Stimulated activated CD4-positive, alpha-beta T cell treated with anti-CD3 and anti-CD28 coated beads, Interleukin-15, amount 100 ng/mL, for 48 hours (primary cell): Measurements from ENCODE around the gene GRIK1.

Experiments used
- DNase-seq, 2 donors: peaks; one replicate each; pipeline ENCODE4 v3.0.0-alpha.2; 2020; ENCODE audit warnings: low read depth in 2 of 2

GRIK1 gene

DNA sequence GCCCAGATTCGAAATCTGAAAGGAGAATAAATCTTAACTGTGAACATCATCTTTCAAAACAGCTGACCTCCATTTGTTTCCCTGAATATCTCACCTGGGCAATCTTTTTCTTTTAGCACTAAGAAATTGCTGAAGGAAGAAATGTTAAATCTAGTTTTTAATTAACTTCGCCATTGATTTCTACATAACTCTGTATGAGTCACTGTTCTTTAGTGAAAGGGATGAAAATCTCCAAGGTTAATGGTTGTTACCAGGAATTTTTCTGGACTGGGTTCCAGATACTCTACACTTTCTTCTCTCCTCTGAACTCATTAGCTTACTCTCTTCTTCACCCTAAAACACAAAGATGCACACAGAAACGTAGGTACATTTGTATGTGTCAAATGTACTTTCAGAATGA, 405.3 kb downstream of the GRIK1 start:
- no peak for DNase-seq

DNA sequence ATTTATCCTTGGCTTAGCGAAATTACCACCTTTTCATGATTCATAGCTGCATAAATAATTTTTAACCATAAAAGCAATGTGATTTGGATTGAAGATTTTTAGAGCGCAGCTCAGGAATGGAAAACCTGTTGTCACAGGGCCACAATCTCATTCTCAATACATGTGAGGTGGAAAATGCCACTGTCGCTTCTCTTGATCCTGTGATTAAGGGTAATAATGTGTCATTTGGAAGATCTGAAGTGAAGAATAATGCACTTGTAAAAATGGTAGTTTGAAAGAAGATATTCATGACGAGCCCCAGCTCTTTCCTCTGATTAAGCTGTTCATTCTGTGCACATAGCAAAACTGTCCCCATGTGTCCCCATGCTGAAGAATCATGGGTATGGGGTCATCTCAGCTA, 410.7 kb downstream of the GRIK1 start:
- no peak for DNase-seq

DNA sequence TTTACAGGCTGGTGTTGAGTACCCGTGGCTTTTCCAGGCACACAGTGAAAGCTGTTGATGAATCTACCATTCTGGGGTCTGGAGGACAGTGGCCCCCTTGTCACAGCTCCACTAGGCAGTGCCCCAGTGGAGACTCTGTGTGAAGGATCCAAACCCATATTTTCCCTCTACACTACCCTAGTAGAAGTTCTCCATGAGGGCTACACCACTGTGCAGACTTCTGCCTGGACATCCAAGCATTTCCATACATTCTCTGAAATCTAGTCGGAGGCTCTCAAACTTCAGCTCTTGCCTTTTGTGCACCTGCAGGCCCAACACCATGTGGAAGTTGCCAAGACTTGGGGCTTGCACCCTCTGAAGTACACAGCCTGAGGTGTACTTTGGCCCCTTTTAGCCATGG, 413.3 kb downstream of the GRIK1 start:
- no peak for DNase-seq

DNA sequence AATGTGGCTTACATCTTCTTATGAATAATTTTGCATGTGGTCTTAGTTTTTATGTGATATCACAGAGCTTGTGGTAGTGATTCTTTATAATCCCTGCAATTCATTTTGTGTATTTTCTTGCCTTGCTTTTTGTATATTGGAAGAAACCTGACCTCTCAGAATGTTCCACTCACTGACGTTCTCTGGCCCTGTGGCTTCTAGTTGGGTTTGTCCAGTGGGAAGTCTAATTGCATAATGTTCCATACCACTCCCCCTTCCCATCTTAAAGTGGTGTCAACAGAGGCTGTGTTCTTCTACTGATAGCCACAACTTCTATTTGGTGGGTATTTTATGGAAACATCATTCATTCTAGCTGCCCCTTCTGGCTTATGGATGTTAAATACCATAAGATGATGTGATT, 415.7 kb downstream of the GRIK1 start:
- no peak for DNase-seq

DNA sequence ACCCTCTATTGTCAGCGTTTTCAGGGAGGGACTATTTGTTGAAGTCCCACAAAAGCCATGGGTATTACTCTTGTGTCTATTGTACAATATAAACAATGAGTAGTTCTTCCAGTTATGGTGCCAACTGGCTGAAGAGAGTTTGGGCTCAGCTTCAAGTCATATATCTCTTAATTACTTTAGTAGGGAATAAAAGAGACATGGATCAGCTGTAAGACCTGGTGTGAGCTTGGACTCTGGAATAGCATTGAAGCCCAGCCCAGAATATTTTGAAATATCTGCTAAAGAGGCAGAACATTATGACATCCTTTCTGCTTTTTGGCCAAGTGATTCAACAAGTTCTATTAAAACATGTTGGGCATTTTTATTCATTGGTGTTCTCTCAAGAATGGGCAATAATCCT, 416.1 kb downstream of the GRIK1 start:
- DNase-seq = no peak

DNA sequence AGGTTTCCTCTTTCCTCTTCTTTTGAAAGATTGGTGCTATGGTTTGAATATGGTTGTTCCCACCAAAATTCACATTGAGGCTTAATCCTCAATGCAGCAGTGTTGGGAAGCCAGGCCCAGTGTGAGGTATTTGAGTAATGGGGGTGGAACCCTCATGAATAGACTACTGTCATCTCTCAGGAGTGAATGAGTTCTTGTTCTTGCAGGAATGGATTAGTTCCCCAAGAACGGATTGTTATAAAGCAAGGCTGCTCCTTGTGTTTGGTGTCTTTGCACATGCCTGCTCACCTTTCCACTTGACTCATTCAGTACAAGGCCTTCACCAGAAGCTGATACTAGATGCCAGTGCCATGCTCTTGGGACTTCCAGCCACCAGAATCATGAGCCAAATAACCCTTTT, 417.9 kb downstream of the GRIK1 start:
- no peak for DNase-seq

DNA sequence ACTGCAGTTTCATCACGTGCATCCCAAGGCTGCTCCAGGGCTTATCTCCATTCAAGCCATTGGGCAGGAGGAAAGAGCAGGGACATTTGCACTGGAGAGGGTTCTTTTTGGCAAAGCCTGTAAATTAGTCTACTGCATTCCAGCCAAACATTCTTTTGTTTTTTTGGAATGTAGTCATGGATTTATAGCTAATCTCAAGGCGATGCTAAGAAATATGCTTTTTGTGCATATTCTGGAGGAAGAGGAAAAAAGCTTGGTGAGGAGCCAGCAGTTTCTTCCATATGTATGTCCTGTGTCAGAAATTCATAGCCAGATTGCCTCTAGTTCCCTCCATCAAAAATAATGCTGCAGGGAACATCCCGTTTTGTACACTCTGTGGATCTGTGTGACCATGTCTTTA, 419.6 kb downstream of the GRIK1 start:
- DNase-seq = no peak

DNA sequence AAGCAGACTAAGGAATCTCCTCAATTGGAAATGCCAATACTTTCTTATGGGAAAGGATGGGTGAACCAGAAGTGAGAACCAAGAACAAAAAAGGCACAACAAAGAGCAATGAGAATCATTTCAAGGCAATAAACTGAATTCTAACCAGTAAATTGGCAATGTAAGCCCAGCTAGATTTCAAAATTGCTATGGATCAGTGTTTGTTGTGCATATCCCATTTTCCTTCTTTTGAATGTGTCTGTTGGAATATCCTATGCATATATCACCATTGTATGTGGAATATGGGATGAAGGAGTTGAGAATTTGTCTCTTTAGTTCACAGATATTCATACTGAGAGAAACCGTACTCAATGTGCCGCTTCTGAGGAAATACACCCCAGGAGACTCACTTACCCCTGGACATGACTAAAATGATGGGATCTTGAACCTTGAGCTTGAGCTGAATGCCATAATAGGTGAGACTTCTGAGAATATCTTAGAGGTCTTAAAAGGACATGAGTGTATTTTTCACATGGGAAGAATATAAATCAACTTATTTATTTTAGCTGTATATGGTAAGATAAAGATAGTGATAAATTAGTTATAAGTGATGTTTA, 425.0 kb downstream of the GRIK1 start:
- DNase-seq = no peak

DNA sequence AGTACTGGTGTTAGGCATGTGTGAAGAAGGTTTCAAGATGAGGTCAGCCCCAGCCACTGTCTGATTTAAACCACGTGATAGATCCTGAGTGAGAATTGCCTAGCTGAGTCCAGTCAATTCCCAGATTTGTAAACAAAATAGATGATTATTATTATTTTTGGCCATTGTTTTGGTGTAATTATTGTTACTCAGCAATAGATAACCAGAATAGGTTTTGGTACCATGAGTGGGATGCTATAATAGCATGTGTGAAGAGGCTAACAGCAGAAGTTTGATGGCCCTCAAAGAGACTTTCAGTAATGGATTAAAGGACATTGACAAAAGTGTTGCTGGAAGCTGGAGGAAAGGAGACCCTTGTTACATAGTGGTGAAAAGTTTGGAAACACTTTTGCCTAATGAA, 426.3 kb downstream of the GRIK1 start:
- no peak for DNase-seq

DNA sequence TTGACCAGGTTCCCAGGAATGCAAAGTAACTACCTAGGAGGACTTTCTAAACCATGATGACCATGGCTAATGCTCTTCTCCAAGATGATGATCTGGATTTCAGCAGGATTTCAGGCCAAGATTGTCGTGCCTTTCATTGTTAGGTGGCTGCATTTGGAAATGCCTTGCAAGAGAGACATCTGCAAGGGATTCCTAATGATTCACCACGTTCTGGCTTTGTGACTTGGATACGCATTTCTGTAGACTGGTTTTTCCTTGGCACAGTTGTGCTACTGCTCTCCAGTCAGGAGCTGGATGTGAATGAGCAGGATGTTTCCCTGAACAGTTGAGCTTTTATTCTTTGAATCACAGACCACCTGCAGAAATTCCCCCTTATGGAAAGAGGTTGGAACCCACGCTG, 428.7 kb downstream of the GRIK1 start:
- no peak for DNase-seq

DNA sequence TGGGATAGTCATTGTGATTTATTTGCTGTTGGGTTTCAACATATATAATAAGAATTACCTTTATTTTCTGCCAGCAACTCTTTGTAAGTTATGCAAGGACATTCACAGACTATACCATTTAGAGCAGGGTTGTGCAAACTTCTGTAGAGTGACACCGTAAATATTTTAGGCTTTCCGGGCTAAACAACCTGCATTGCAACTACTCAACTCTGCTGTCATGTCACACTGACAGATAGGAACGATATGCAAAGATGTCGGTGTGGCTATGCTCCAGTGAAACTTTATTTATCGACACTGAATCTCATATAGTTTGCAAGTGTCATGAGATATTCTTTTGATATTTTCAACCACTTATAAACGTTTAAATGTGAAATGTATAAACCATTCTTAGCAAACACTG, 430.7 kb downstream of the GRIK1 start:
- no peak for DNase-seq

DNA sequence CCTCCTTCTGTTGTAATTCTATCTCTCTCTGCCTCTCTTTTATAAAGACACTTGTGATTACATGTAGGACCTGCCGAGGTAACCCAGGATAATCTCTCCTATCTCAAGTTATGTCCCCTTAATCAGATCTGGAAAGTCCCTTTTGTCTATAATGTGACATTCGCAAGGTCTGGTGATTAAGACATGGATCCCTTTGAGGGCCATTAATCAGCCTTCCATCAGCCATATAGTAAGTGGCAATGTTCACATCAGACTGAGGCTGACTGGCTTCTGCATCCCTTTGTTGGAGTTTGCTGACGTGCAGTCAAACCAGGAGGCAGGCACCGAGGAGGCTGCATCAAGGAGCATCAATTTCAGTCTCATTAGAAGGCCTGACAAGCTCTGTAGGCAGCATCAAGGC, 431.5 kb downstream of the GRIK1 start:
- no peak for DNase-seq

DNA sequence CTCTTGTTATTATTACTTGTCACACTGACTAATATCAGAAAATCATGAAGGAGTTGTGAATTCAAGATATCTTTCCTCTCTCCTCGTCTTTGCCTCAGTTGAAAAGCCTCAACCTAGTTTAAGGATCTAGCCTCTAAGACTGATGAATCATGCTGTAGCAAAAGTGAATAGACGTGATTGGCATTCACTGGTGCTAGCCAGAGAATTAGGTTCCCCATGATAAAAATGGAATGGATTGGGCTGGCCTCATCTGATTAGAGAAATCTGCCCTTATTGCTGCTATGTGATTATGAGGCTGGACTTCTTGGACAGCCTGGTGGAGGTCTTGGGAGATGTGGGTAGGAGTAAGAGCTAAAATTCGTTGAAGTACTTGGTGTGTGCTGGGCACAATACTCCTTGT, 432.8 kb downstream of the GRIK1 start:
- DNase-seq = no peak

DNA sequence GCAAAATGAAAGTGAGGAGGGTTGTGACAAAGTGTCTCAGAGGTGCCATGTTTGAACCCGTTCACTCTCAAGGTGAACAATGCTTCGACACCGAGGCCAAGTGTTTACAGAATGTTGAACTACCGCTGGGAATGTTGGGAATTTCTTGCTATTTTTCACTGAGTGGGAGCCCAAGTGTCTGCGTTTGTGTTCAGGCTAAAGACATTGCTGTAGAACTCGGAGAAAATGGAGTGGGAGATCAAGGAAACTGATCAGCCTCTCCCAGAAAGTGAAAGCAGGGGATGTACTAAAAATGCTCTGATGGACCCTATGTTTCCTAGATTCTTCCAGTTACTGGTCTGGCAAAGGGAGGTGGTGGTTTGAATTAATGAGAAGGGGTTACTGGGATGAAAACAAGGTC, 433.6 kb downstream of the GRIK1 start:
- no peak for DNase-seq

DNA sequence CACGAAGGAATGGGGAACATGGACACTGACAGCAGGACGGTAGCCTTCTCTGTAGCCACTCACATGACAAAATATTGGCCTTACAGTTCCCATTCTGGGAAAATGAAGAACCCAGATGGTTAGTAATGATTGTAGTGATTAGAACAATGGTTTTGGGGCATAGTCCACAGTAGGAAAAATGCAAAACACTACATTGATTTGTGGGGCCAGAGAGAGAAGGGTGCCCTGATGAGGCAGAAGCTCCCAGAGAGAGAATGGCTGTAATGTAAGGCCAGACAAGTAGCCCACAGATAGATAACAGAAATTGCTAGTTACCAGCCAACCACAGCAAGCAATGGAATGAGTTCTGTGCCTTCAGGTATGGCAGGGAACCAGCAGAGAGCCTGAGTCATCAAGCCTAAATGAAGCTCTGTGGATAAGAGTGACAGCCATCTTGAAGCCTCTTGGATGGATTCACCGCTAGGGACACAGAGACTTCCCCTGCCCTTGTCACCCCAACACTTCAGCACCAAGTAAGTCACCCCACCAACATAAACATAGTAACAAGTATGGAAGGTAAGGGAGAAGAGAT, 435.0 kb downstream of the GRIK1 start:
- DNase-seq = no peak

DNA sequence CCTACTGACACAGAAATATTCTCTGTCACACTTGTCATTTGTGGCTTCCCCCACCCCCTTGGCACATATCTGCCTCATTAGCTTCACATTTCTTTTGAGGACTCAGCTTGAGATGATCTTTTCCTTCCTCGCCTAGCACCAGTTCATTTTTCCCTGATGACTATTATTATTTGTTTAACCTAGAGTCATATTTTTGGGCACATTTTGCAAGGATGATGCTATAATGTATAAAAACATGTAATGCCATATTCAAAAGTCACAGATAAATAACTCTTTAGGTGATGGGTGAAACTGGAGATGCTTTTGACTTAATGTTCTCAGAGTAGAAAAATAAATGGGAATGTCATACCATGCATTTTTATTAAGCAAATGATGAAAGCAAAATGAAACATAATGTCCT, 438.3 kb downstream of the GRIK1 start:
- DNase-seq = no peak

DNA sequence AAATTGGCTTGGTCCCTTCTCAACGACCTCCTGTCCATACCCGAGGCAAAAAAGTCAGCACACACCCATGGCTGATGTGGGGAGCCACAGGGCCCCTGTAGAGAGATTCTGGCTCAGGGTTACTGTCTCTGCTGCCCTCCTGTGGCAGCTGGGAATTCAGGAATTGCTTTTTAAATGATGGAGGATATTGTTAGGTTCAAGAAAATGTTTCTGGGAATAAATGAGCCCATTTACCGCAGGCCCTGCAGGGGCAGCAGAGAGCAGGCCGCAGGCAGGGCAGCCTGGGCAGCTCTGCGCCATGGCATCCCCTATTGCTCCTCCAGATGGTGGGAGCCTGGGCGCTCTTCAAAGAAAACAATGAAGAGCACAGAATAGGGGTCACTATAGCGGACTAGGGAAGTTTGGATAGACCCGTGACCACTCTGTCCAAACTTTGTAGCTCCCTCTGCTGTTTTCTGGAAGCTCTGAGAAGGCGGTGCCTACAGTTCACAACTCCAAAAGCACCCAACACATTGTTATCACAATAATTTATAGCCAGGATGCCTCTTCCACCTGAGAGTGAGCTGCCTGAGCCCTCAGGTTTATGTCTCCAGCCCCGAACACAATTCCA, 440.0 kb downstream of the GRIK1 start:
- no peak for DNase-seq

DNA sequence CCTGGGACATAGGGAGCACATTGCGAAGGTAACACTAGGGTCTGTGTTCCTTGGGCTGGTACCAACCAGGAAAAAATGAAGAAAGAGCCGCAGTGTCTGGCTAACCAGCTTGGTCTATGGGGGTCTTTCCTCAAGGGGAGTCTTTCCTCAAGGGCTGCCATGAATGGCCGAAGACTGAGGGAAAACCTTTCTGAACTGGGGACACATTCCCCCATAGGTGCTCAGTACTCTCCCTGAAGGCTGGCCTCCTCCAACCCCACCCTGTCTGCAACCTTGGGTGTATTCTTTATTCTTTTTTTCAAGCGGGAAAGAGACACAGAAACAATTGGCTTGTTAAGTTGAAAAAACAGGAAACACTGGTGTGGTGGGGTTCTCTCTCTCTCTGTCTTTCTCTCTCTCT, 440.6 kb downstream of the GRIK1 start:
- DNase-seq = no peak

DNA sequence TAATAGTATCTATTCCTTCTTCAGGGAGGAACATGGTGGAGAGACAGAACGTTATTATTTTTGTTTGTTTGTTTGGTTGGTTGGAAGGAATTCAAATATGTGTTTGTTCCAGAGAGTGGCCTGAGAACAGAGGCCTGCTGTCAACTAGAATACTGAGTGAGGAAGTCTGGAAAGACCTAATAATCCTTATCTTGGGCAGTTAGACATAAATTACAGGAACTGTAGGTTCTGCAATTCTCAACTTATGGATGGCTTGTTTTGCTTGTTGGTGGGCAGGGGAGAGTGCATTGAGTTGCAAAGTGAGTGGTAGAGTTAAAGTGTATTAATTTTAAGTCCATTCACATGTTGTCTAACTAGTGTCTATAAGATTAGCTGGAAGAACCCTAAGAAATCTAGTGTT, 443.5 kb downstream of the GRIK1 start:
- DNase-seq = no peak

DNA sequence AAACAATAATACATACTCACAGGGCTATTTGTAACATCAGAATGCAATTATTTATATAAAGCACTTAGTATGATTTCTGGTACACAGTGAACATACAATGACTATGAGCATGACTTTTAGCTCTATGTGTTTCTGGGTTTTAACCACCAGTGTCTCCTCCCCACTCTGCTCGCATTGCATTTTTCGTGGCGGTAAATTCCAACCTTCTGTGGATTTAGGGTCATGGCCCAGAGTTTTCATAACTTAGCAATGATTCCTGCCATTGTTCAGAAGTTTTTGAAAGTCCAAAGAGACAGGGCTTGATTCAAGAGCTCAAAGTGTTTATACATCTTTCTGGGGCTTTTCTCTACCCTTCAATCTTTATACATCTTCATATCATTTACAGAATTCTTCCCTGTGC, 449.8 kb downstream of the GRIK1 start:
- no peak for DNase-seq

DNA sequence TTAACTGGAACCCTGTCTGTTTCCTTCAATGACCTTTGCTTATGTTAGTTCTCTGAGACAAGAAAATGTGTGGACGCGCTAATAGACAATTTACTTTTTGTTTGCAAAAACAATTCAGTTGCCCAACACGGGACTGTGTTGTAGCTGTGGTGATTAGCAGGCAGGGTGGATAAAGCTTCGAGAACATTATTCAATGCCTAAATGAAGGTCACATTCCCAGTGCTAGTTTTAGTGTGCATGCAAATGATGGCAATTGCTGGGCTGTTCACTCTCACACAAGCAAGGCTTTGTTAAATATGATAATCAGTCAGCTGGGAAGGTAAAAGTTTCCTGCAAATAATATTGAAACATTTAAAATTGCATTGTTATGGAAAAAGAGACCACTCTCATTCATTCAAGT, 452.6 kb downstream of the GRIK1 start:
- no peak for DNase-seq
